HCT116 (cell line): ENCODE data around the gene SLC6A19. TPM values are rescaled to one million over a fixed set of nuclear protein-coding genes. Genes with fewer than 3 reads are reported as not detected.

Experiments
- ATAC-seq: fragments of 200-7000 bp; cut with Tn5 transposase; 2 replicates; pipeline ENCODE4 v1.9.1; 2020; ENCODE audit warnings: mild to moderate bottlenecking, moderate library complexity
- BruUV-seq: library from RNA; stranded (reverse); fragments of 400-500 nt; replicated peaks from 2 replicates; lab custom pipeline; 2021; lab: Mats Ljungman, UMichigan
- CTCF ChIA-PET: fragments of 300-600 bp; sonication (Branson Sonifier 250); formaldehyde crosslinking; loops from one replicate; lab custom pipeline; 2021; ENCODE audit warnings: antibody characterized with exemption; lab: Charles Lee
- POLR2A ChIA-PET: fragments of 300-600, 350-600 bp; sonication (Branson Sonifier 250); formaldehyde crosslinking; loops from one replicate; lab custom pipeline; 2021; ENCODE audit warnings: antibody characterized with exemption; lab: Charles Lee
- RAD21 ChIA-PET, 2 experiments: fragments of 300-600 bp; sonication (Branson Sonifier 250); formaldehyde crosslinking; loops; one replicate each; lab custom pipeline; 2023; ENCODE audit warnings: low total read pairs in 2 of 2; ENCODE audit not compliant: uncharacterized antibody in 2 of 2, unreplicated experiment in 2 of 2, low non-redundant PET in 1 of 2; lab: Charles Lee
- DNase-seq: peaks from one replicate; pipeline ENCODE4 v3.0.0-alpha.2; 2010; ENCODE audit warnings: low read depth, low spot score
- H2AFZ ChIP-seq: fragments of 200-600 bp; shearing (Covaris generic), sonication (generic); 2 replicates; pipeline ENCODE4 v1.6.1; 2017; ENCODE audit warnings: low read depth, mixed run types, mixed read lengths, antibody characterized with exemption, low read length; ENCODE audit not compliant: poor library complexity, severe bottlenecking
- H3K27ac ChIP-seq: 2 replicates; pipeline ENCODE4 v1.5.1; 2012; ENCODE audit warnings: low read depth, low read length
- H3K27me3 ChIP-seq: fragments of 200-600 bp; sonication (generic); 2 replicates; pipeline ENCODE4 v1.6.1; 2016; ENCODE audit warnings: mixed run types, low read length, mixed read lengths; ENCODE audit not compliant: insufficient read depth
- H3K36me3 ChIP-seq, 2 experiments: fragments of 200-500 bp in 1 of 2; fragments of 200-600 bp in 1 of 2; sonication (Bioruptor generic) in 1 of 2; sonication (generic) in 1 of 2; 2 replicates each; pipeline versions ENCODE4 v1.5.1 to v1.6.1; 2014 to 2016; ENCODE audit warnings: low read length in 2 of 2, inconsistent platforms in 1 of 2, mixed read lengths in 1 of 2, mixed run types in 1 of 2; ENCODE audit not compliant: insufficient read depth in 2 of 2, control insufficient read depth in 1 of 2
- H3K4me1 ChIP-seq, 2 experiments: fragments of 200-600 bp in 1 of 2; sonication (generic) in 1 of 2; 2 replicates each; pipeline versions ENCODE4 v1.5.1 to v1.6.1; 2012 to 2017; ENCODE audit warnings: low read length in 2 of 2, inconsistent platforms in 1 of 2, mild to moderate bottlenecking in 1 of 2, mixed read lengths in 1 of 2, mixed run types in 1 of 2, moderate library complexity in 1 of 2; ENCODE audit not compliant: insufficient read depth in 2 of 2, control insufficient read depth in 1 of 2
- H3K4me2 ChIP-seq: fragments of 200-600 bp; sonication (generic); 2 replicates; pipeline ENCODE4 v1.6.1; 2017; ENCODE audit warnings: mixed run types, low read length, mixed read lengths
- H3K4me3 ChIP-seq, 2 experiments: fragments of 200-600 bp in 1 of 2; sonication (generic) in 1 of 2; replicated peaks in 1 of 2; 2 replicates each; pipeline ENCODE4 v1.5.1; 2011 to 2016; ENCODE audit warnings: low read length in 2 of 2, control low read depth in 1 of 2, low read depth in 1 of 2, mild to moderate bottlenecking in 1 of 2, mixed read lengths in 1 of 2, mixed run types in 1 of 2
- H3K79me2 ChIP-seq: fragments of 200-600 bp; sonication (generic); 2 replicates; pipeline ENCODE4 v1.6.1; 2017; ENCODE audit warnings: mild to moderate bottlenecking, mixed run types, low read length, moderate library complexity, mixed read lengths; ENCODE audit not compliant: insufficient read depth
- H3K9ac ChIP-seq: fragments of 200-600 bp; sonication (generic); 2 replicates; pipeline ENCODE4 v1.6.1; 2016; ENCODE audit warnings: low read length, mixed read lengths
- H3K9me2 ChIP-seq: fragments of 200-600 bp; sonication (generic), shearing (Covaris generic); 2 replicates; pipeline ENCODE4 v1.6.1; 2017; ENCODE audit warnings: mixed run types, mild to moderate bottlenecking, moderate library complexity; ENCODE audit not compliant: insufficient read depth
- H3K9me3 ChIP-seq, 2 experiments: fragments of 200-500 bp in 1 of 2; fragments of 200-600 bp in 1 of 2; sonication (Bioruptor generic) in 1 of 2; sonication (generic) in 1 of 2; 2 replicates each; pipeline ENCODE4 v1.6.1; 2014 to 2017; ENCODE audit warnings: low read length in 2 of 2, mixed read lengths in 2 of 2, inconsistent platforms in 1 of 2, low read depth in 1 of 2, mild to moderate bottlenecking in 1 of 2, mixed run types in 1 of 2, moderate library complexity in 1 of 2; ENCODE audit not compliant: control insufficient read depth in 1 of 2, insufficient read depth in 1 of 2
- H4K20me1 ChIP-seq: fragments of 200-600 bp; sonication (generic), shearing (Covaris generic); 2 replicates; pipeline ENCODE4 v1.6.1; 2017; ENCODE audit warnings: mixed run types, mild to moderate bottlenecking, moderate library complexity; ENCODE audit not compliant: insufficient read depth
- POLR2A ChIP-seq: IDR thresholded peaks from 2 replicates; pipeline ENCODE4 v1.7.0; 2011; ENCODE audit warnings: borderline replicate concordance; ENCODE audit not compliant: insufficient read depth, insufficient read length; ENCODE audit errors: extremely low read depth
- POLR2AphosphoS5 ChIP-seq: IDR thresholded peaks from 2 replicates; pipeline ENCODE4 v1.6.1; 2011; ENCODE audit warnings: mild to moderate bottlenecking, low read depth, low read length, moderate library complexity
- SRF ChIP-seq: IDR thresholded peaks from 2 replicates; pipeline ENCODE4 v1.6.1; 2012; ENCODE audit warnings: low read depth
- ZNF274 ChIP-seq: fragments of 200-500 bp; sonication (Bioruptor generic); IDR thresholded peaks from 2 replicates; pipeline ENCODE4 v1.6.1; 2014; ENCODE audit warnings: mild to moderate bottlenecking, low read depth, low read length, inconsistent platforms
- intact Hi-C: fragments of 100-400 bp; cut with micrococcal nuclease; formaldehyde crosslinking; loops from 2 replicates; pipeline ENCODE4 v1.10.0; 2022
- total RNA-seq: library from RNA; stranded (reverse); gene quantifications from one replicate; pipeline ENCODE4 v1.2.1, GENCODE V29; 2021; ENCODE audit not compliant: unreplicated experiment
- TF ChIP-seq, protein P1 (sequence below): IDR thresholded peaks from 2 replicates; pipeline ENCODE4 v1.6.1; 2011; ENCODE audit warnings: mild to moderate bottlenecking, low read length, moderate library complexity; ENCODE audit not compliant: insufficient replicate concordance; ENCODE audit errors: extremely low read depth

The SLC6A19 gene
- total RNA-seq, 1 experiment from 2014 or later, result not detected

DNA sequence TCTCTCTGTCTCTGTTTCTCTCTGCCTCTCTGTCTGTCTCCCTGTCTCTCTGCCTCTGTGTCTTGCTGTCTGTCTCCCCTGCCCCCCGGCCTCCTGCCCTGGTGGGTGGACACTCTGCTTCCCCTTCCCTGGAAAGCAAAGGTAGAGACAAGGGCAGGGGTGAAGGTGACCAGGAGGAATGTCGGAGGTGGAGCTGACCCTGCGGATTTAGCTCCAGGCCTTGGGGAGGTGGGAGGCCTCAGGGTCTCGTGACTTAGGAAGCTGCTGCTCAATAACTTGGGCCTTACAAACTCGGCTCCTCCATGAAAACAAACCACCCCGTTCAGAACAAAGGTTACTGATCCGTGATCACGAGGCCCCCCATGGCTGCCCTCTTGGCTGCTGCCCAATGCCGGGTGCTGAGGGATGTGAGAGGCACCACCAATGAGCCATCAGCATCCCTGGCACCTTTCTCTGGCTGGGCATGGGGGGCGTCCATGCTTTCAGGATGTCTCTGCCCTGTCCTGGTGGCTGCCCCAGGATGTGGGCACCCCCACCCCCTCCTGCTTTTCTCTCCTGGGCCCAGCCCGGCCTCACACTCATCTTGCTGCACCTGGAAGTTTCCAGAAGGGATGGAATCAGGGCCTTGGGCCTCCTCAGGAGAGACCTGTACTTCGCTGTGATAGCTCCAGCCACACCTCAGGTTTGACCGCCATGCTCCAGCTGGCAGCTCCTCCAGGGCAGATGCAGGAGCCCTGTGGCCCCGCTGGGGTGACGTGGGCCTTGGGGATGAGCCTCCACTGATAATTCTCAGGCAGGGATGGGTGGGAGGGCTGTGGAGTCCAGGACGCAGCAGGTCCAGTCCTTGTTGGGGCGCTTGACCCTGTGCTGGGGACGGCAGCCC, 14.8 kb upstream of the SLC6A19 start:
- Histone ChIP-seq H3K36me3 (no peaks in the 10 kb centered on the region), H3K27ac (no peak overlapping the region), H3K4me1 (no peaks in the 10 kb centered on the region), H3K79me2 (no peaks in the 10 kb centered on the region), H3K4me2 (no peak overlapping the region), H2AFZ (no peak overlapping the region), H3K9me2 (no peaks in the 10 kb centered on the region), H3K27me3 (no peaks in the 10 kb centered on the region), H3K9ac (no peak overlapping the region), H3K4me3 (no peak overlapping the region), H3K9me3 (no peaks in the 10 kb centered on the region), H4K20me1 (no peaks in the 10 kb centered on the region)
- BruUV-seq, result no TSS peak
- no peak for ATAC-seq
- RAD21 ChIA-PET, result no interaction called here
- intact Hi-C loops, result no loop called here
- CTCF ChIA-PET, result interaction anchor here (1.0 kb wide), 1 partner anchor 12 kb away, joined by 3 read pairs; no protein-coding TSS in a partner anchor
- DNase-seq, result no peak
- TF ChIP-seq ZNF274 (no peak), POLR2A (no peak), SRF (no peak), POLR2AphosphoS5 (no peak)
- TF ChIP-seq, protein P1, sequence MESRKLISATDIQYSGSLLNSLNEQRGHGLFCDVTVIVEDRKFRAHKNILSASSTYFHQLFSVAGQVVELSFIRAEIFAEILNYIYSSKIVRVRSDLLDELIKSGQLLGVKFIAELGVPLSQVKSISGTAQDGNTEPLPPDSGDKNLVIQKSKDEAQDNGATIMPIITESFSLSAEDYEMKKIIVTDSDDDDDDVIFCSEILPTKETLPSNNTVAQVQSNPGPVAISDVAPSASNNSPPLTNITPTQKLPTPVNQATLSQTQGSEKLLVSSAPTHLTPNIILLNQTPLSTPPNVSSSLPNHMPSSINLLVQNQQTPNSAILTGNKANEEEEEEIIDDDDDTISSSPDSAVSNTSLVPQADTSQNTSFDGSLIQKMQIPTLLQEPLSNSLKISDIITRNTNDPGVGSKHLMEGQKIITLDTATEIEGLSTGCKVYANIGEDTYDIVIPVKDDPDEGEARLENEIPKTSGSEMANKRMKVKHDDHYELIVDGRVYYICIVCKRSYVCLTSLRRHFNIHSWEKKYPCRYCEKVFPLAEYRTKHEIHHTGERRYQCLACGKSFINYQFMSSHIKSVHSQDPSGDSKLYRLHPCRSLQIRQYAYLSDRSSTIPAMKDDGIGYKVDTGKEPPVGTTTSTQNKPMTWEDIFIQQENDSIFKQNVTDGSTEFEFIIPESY, result no peak
- POLR2A ChIA-PET, result no interaction called here
